H9 (cell line): Measurements from ENCODE around the gene GIMAP6. TPM values are rescaled to one million over a fixed set of nuclear protein-coding genes. Genes with fewer than 3 reads are reported as not detected.
"Not testable (repeated sequence)": the region's sequence is repeated elsewhere in the genome, so short reads cannot be mapped to it uniquely, and the experiment has no call there.

Source experiments
- DNase-seq: peaks from one replicate; pipeline ENCODE4 v3.0.0-alpha.2; 2017
- H2AFZ ChIP-seq: one replicate; pipeline ENCODE4 v1.6.1; 2013; ENCODE audit warnings: mild to moderate bottlenecking, low read length, control low read depth, moderate library complexity
- H2AK5ac ChIP-seq: 2 replicates; pipeline ENCODE4 v1.6.1; 2013; ENCODE audit warnings: low read length, control low read depth, mixed read lengths; ENCODE audit not compliant: insufficient read length
- H2BK120ac ChIP-seq: one replicate; pipeline ENCODE4 v1.6.1; 2013; ENCODE audit warnings: low read depth, mild to moderate bottlenecking, low read length, control low read depth, inconsistent platforms; ENCODE audit not compliant: poor library complexity, severe bottlenecking
- H2BK12ac ChIP-seq: 2 replicates; pipeline ENCODE4 v1.6.1; 2013; ENCODE audit warnings: low read length, control low read depth, mixed read lengths, low read depth; ENCODE audit not compliant: insufficient read length
- H2BK15ac ChIP-seq: 2 replicates; pipeline ENCODE4 v1.6.1; 2013; ENCODE audit warnings: low read depth, low read length, control low read depth
- H2BK20ac ChIP-seq: one replicate; pipeline ENCODE4 v1.6.1; 2013; ENCODE audit warnings: low read depth, mild to moderate bottlenecking, low read length, control low read depth, inconsistent platforms; ENCODE audit not compliant: poor library complexity, severe bottlenecking
- H2BK5ac ChIP-seq: 2 replicates; pipeline ENCODE4 v1.6.1; 2013; ENCODE audit warnings: low read length, control low read depth, mixed read lengths; ENCODE audit not compliant: insufficient read length
- H3K14ac ChIP-seq: 2 replicates; pipeline ENCODE4 v1.6.1; 2013; ENCODE audit warnings: low read length, control low read depth; ENCODE audit not compliant: insufficient read depth
- H3K18ac ChIP-seq: 2 replicates; pipeline ENCODE4 v1.6.1; 2013; ENCODE audit warnings: low read depth, mild to moderate bottlenecking, mixed read lengths, low read length, control low read depth; ENCODE audit not compliant: insufficient read length
- H3K23ac ChIP-seq: 2 replicates; pipeline ENCODE4 v1.6.1; 2013; ENCODE audit warnings: low read length, control low read depth, mixed read lengths, low read depth; ENCODE audit not compliant: insufficient read length
- H3K23me2 ChIP-seq: 2 replicates; pipeline ENCODE4 v1.6.1; 2013; ENCODE audit warnings: low read depth, mild to moderate bottlenecking, mixed read lengths, low read length, control low read depth; ENCODE audit not compliant: insufficient read length, poor library complexity, severe bottlenecking
- H3K27ac ChIP-seq: 2 replicates; pipeline ENCODE4 v1.5.1; 2013; ENCODE audit warnings: low read length, control low read depth, mixed read lengths, low read depth; ENCODE audit not compliant: insufficient read length
- H3K27me3 ChIP-seq: 2 replicates; pipeline ENCODE4 v1.6.1; 2013; ENCODE audit warnings: low read length, control low read depth, inconsistent platforms; ENCODE audit not compliant: insufficient read depth
- H3K4ac ChIP-seq: 2 replicates; pipeline ENCODE4 v1.6.1; 2013; ENCODE audit warnings: low read depth, mild to moderate bottlenecking, control low read depth, inconsistent platforms, low read length, moderate library complexity
- H3K4me1 ChIP-seq: 2 replicates; pipeline ENCODE4 v1.6.1; 2013; ENCODE audit warnings: low read length, control low read depth, inconsistent platforms; ENCODE audit not compliant: insufficient read depth
- H3K4me2 ChIP-seq: 2 replicates; pipeline ENCODE4 v1.6.1; 2013; ENCODE audit warnings: low read length, control low read depth, mixed read lengths; ENCODE audit not compliant: insufficient read length, insufficient read depth
- H3K56ac ChIP-seq: 2 replicates; pipeline ENCODE4 v1.6.1; 2013; ENCODE audit warnings: low read depth, mild to moderate bottlenecking, mixed read lengths, low read length, control low read depth; ENCODE audit not compliant: insufficient read length
- H3K79me1 ChIP-seq: 2 replicates; pipeline ENCODE4 v1.6.1; 2013; ENCODE audit warnings: low read depth, mild to moderate bottlenecking, moderate library complexity, low read length, control low read depth, inconsistent platforms; ENCODE audit not compliant: insufficient read depth, poor library complexity, severe bottlenecking
- H3K79me2 ChIP-seq: 2 replicates; pipeline ENCODE4 v1.6.1; 2013; ENCODE audit warnings: low read length, control low read depth, inconsistent platforms; ENCODE audit not compliant: insufficient read depth
- H3K9ac ChIP-seq: 2 replicates; pipeline ENCODE4 v1.6.1; 2013; ENCODE audit warnings: low read length, control low read depth, mixed read lengths; ENCODE audit not compliant: insufficient read length; ENCODE audit errors: extremely low read depth
- H3K9me3 ChIP-seq: one replicate; pipeline ENCODE4 v1.6.1; 2013; ENCODE audit warnings: low read depth, low read length, inconsistent platforms; ENCODE audit not compliant: control insufficient read depth
- H3T11ph ChIP-seq: one replicate; pipeline ENCODE4 v1.6.1; 2013; ENCODE audit warnings: mild to moderate bottlenecking, low read length, control low read depth, inconsistent platforms
- H4K20me1 ChIP-seq: one replicate; pipeline ENCODE4 v1.6.1; 2013; ENCODE audit not compliant: control insufficient read depth, insufficient read length, insufficient read depth
- H4K5ac ChIP-seq: 2 replicates; pipeline ENCODE4 v1.6.1; 2013; ENCODE audit warnings: low read depth, mild to moderate bottlenecking, mixed read lengths, low read length, control low read depth; ENCODE audit not compliant: insufficient read length
- H4K8ac ChIP-seq: replicated peaks from 2 replicates; pipeline ENCODE4 v1.6.1; 2013; ENCODE audit warnings: low read length, control low read depth, mixed read lengths, low read depth; ENCODE audit not compliant: insufficient read length
- H4K91ac ChIP-seq: 2 replicates; pipeline ENCODE4 v1.6.1; 2013; ENCODE audit warnings: low read depth, mild to moderate bottlenecking, moderate library complexity, mixed read lengths, low read length, control low read depth; ENCODE audit not compliant: insufficient read length
- H3K27ac Mint-ChIP-seq, 3 experiments: 2 replicates in 2 of 3; 3 replicates in 1 of 3; pipeline ENCODE4 v1.8.0; 2020 to 2021; ENCODE audit warnings: mixed read lengths in 3 of 3, mild to moderate bottlenecking in 1 of 3, moderate library complexity in 1 of 3
- H3K27me3 Mint-ChIP-seq: 2 replicates; pipeline ENCODE4 v1.8.0; 2021; ENCODE audit warnings: low read depth, mild to moderate bottlenecking, moderate library complexity, mixed read lengths
- H3K36me3 Mint-ChIP-seq, 3 experiments: 2 replicates in 2 of 3; 3 replicates in 1 of 3; pipeline ENCODE4 v1.8.0; 2020 to 2021; ENCODE audit warnings: low read depth in 3 of 3, mixed read lengths in 3 of 3; ENCODE audit not compliant: insufficient read depth in 1 of 3
- H3K4me1 Mint-ChIP-seq, 2 experiments: 2 replicates each; pipeline ENCODE4 v1.8.0; 2020; ENCODE audit warnings: mixed read lengths in 2 of 2
- H3K4me3 Mint-ChIP-seq, 2 experiments: 2 replicates in 1 of 2; 3 replicates in 1 of 2; pipeline ENCODE4 v1.8.0; 2020 to 2021; ENCODE audit warnings: mild to moderate bottlenecking in 2 of 2, mixed read lengths in 2 of 2, moderate library complexity in 1 of 2
- H3K9me3 Mint-ChIP-seq, 2 experiments: 2 replicates in 1 of 2; 3 replicates in 1 of 2; pipeline ENCODE4 v1.8.0; 2020; ENCODE audit warnings: mild to moderate bottlenecking in 2 of 2, mixed read lengths in 2 of 2, moderate library complexity in 1 of 2
- WGBS: extraction: QIAGEN DNeasy Blood & Tissue Kit; methylation state at CpG from one replicate; pipeline ENCODE4 v1.1.7; 2013; ENCODE audit warnings: missing lambda C conversion rate, low lambda C conversion rate, mixed read lengths; ENCODE audit not compliant: insufficient read length; ENCODE audit errors: extremely low coverage; 5-methylcytosine and 5-hydroxymethylcytosine counted together
- total RNA-seq: library from RNA; stranded (reverse); gene quantifications from 2 replicates; pipeline ENCODE4 v1.2.1, GENCODE V29; 2021
- TF ChIP-seq, protein P1 (sequence below): fragments of 200-600 bp; sonication (generic); conservative IDR thresholded peaks from 3 replicates; pipeline ENCODE4 v1.8.0; 2021; ENCODE audit warnings: antibody characterized with exemption, mild to moderate bottlenecking

The GIMAP6 gene
- total RNA-seq, 1 experiment from 2014 or later = not detected

DNA sequence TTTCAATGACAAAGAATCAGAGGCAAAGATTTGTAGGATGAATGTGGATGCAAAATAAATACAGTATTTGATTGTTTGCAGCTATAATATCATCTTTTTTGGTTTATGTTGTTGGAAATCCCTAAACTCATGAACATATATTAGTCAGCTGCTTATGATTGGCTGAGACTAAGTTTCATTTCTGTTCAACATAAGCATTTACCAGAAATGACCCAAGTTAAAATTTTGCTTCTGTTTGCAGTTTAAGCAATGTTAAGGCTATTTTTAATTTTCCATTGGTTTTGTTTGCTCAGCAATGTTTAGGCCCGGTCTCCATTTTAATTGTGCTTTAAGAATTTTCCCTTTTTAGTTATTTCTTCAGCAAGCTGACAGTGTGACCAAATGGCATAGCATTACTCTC lies 22.0 kb downstream of the GIMAP6 start:
- H3K23me2 ChIP-seq = no peaks in the 10 kb centered on the region

DNA sequence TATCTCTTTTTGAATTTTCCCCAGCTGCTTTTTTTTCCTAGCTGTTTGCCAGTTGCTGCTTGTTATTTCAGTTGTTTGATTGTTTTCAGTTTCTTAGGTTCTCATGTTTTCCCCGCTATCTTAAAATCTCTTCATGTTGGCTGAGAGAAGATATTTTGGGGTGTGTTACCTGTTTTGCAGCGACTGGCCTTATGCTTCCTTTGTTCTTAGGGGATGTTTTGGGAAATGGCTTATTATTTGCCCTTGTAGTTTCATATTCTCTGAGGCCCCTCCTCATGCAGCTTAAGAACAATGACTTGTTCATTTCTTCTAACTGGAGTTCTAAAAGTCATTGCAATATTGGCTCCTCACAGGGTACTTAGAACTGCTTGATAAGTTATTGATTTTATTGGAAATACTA lies 28.6 kb downstream of the GIMAP6 start:
- not testable (repeated sequence) for H4K5ac ChIP-seq, H3K79me1 ChIP-seq, H2BK15ac ChIP-seq, H3K56ac ChIP-seq, H3K27ac Mint-ChIP-seq, H3K23ac ChIP-seq, H3K27ac ChIP-seq, H4K91ac ChIP-seq, H3K4me2 ChIP-seq, H3K4me1 Mint-ChIP-seq, H2BK120ac ChIP-seq, H3K4me3 Mint-ChIP-seq, H2BK5ac ChIP-seq, H3K27me3 ChIP-seq, H3T11ph ChIP-seq, H4K8ac ChIP-seq, H2AK5ac ChIP-seq, H3K23me2 ChIP-seq, H3K9me3 ChIP-seq, H3K18ac ChIP-seq, H3K36me3 Mint-ChIP-seq, H3K4me1 ChIP-seq, H2BK20ac ChIP-seq, H3K4ac ChIP-seq, H2AFZ ChIP-seq, H3K9ac ChIP-seq, H2BK12ac ChIP-seq, DNase-seq, H4K20me1 ChIP-seq, H3K14ac ChIP-seq, H3K79me2 ChIP-seq
- WGBS = no CpG with 5 or more reads among the region's 2 CpGs
- Mint-ChIP-seq H3K9me3 (peaks cover 56 to 62% of the 10 kb centered on the region in 2 experiments), H3K27me3 (peaks cover 47% of the 10 kb centered on the region)

More for the DNA sequence above, 22.0 kb downstream of the GIMAP6 start:
- Histone ChIP-seq H2BK12ac (no peak overlapping the region), H3T11ph (no peak overlapping the region), H3K4me1 (no peaks in the 10 kb centered on the region), H3K18ac (no peak overlapping the region), H3K27me3 (no peaks in the 10 kb centered on the region), H3K4ac (no peak overlapping the region), H3K27ac (no peak overlapping the region), H3K56ac (no peak overlapping the region), H2AFZ (no peak overlapping the region), H2BK120ac (no peak overlapping the region), H3K79me2 (no peaks in the 10 kb centered on the region), H3K14ac (no peak overlapping the region), H3K4me2 (no peak overlapping the region), H4K8ac (no peak overlapping the region), H2BK20ac (no peak overlapping the region), H2BK5ac (no peak overlapping the region), H2AK5ac (no peak overlapping the region), H3K79me1 (no peaks in the 10 kb centered on the region), H3K9ac (no peak overlapping the region), H4K5ac (no peak overlapping the region), H3K9me3 (no peaks in the 10 kb centered on the region), H4K20me1 (no peaks in the 10 kb centered on the region), H3K23ac (no peak overlapping the region), H4K91ac (no peak overlapping the region), H2BK15ac (no peak overlapping the region)
- H3K9me3 Mint-ChIP-seq = peaks cover 22 to 28% of the 10 kb centered on the region in 2 experiments
- WGBS = no CpG with 5 or more reads among the region's 1 CpG
- DNase-seq = no peak
- H3K4me1 Mint-ChIP-seq = peaks cover 0 to 3% of the 10 kb centered on the region in 2 experiments; a peak in 1 of 4 replicates
- H3K4me3 Mint-ChIP-seq = no peak overlapping the region
- no peak overlapping the region for H3K27ac Mint-ChIP-seq
- TF ChIP-seq, protein P1, sequence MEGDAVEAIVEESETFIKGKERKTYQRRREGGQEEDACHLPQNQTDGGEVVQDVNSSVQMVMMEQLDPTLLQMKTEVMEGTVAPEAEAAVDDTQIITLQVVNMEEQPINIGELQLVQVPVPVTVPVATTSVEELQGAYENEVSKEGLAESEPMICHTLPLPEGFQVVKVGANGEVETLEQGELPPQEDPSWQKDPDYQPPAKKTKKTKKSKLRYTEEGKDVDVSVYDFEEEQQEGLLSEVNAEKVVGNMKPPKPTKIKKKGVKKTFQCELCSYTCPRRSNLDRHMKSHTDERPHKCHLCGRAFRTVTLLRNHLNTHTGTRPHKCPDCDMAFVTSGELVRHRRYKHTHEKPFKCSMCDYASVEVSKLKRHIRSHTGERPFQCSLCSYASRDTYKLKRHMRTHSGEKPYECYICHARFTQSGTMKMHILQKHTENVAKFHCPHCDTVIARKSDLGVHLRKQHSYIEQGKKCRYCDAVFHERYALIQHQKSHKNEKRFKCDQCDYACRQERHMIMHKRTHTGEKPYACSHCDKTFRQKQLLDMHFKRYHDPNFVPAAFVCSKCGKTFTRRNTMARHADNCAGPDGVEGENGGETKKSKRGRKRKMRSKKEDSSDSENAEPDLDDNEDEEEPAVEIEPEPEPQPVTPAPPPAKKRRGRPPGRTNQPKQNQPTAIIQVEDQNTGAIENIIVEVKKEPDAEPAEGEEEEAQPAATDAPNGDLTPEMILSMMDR = no peak
- H3K36me3 Mint-ChIP-seq = no peaks in the 10 kb centered on the region
- H3K27me3 Mint-ChIP-seq = peaks cover 55% of the 10 kb centered on the region
